Fibroblast of pulmonary artery (primary cell): Measurements from ENCODE around the gene WDR43.

Experiments used
- DNase-seq: peaks from one replicate; pipeline ENCODE4 v3.0.0-alpha.2; 2010; ENCODE audit warnings: low read depth
- H3K4me3 ChIP-seq: replicated peaks from 2 replicates; pipeline ENCODE4 v1.5.1; 2011; ENCODE audit warnings: low read depth, mild to moderate bottlenecking, control low read depth, low read length, moderate library complexity
- TF ChIP-seq, protein P1 (sequence below): IDR thresholded peaks from 2 replicates; pipeline ENCODE4 v1.5.1; 2011; ENCODE audit warnings: mild to moderate bottlenecking, control low read depth, low read length, inconsistent platforms; ENCODE audit errors: missing control alignments

WDR43 gene

DNA sequence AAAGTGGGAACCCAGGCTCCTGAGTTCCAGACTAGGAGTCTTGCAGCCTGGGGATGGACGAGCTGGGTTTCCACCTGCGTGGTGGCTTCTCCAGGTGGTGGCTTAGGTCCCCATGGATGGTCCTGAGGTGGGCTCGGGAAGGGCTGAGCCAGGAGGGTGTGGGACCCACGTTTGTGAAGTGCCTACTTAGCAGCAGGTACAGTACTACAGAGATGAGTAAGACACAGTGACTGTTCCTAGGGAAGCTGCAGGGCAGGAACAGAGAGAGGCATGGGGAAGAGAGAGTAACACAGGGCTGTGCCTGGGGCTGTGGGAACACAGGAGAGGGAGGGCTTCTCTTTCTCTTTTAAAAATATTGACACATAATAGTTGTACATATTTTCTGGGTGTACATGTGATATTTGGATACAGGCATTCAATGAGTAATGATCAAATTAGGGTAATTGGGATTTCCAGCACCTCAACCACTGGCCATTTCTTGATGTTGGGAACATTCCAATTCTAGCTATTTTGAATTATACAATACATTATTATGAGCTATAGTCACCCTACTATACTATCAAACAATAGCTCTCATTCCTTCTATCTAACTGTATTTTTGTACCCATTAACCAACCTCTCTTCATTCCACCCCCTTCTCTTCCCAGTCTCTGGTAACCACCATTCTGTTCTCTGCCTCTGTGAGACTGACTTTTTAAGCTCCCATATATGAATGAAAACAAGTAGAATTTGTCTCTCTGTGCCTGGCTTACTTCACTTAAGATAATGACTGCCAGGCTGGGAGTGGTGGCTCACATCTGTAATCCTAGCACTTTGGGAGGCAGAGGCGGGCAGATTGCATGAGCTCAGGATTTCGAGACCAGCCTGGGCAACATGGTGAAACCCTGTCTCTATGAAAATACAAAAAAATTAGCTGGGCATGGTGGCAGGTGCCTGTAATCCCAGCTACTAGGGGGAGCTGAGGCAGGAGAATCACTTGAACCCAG, 101.6 kb downstream of the WDR43 start:
- TF ChIP-seq, protein P1, sequence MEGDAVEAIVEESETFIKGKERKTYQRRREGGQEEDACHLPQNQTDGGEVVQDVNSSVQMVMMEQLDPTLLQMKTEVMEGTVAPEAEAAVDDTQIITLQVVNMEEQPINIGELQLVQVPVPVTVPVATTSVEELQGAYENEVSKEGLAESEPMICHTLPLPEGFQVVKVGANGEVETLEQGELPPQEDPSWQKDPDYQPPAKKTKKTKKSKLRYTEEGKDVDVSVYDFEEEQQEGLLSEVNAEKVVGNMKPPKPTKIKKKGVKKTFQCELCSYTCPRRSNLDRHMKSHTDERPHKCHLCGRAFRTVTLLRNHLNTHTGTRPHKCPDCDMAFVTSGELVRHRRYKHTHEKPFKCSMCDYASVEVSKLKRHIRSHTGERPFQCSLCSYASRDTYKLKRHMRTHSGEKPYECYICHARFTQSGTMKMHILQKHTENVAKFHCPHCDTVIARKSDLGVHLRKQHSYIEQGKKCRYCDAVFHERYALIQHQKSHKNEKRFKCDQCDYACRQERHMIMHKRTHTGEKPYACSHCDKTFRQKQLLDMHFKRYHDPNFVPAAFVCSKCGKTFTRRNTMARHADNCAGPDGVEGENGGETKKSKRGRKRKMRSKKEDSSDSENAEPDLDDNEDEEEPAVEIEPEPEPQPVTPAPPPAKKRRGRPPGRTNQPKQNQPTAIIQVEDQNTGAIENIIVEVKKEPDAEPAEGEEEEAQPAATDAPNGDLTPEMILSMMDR = no peak
- H3K4me3 ChIP-seq = no peak overlapping the region
- DNase-seq = no peak

DNA sequence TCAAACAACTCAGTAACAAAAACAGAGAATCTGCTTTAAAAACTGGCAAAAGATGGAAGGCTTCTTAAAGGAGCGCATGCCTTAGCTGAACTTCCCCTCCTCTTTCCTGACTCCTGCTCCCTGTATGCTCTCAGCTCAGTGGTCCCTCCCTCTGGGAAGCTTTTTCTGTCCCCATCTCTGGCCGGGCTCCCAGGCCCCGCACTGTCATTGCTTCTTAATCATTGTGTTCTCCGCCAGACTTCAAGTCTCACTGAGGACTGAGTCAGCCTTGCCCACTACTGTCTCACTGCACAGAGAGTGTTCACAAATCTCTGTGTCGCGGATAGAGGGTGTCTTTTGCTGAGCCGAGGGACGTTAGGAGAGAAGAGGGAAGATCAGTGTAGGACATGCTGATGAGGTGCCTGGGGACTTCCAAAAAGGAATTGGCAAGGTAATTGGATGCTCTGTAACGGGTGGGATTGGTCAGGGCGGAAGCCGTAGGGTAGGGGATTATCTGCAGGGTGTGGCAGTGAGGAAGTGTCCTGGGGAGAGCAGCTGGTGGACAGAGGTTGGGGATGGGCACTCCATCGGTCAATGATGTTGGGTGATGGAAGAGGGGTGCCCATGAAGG, 102.9 kb downstream of the WDR43 start:
- H3K4me3 ChIP-seq = no peak overlapping the region
- TF ChIP-seq, protein P1 = no peak
- no peak for DNase-seq
